HG02588 (cell line): ENCODE data around the gene CTCFL.
"Not testable (repeated sequence)": the region's sequence is repeated elsewhere in the genome, so short reads cannot be mapped to it uniquely, and the experiment has no call there.

Experiments used
- ATAC-seq: cut with Tn5 transposase; IDR thresholded peaks from one replicate; pipeline ENCODE4 v1.9.1; 2021; ENCODE audit warnings: mild to moderate bottlenecking, moderate library complexity; ENCODE audit not compliant: unreplicated experiment

CTCFL gene

DNA sequence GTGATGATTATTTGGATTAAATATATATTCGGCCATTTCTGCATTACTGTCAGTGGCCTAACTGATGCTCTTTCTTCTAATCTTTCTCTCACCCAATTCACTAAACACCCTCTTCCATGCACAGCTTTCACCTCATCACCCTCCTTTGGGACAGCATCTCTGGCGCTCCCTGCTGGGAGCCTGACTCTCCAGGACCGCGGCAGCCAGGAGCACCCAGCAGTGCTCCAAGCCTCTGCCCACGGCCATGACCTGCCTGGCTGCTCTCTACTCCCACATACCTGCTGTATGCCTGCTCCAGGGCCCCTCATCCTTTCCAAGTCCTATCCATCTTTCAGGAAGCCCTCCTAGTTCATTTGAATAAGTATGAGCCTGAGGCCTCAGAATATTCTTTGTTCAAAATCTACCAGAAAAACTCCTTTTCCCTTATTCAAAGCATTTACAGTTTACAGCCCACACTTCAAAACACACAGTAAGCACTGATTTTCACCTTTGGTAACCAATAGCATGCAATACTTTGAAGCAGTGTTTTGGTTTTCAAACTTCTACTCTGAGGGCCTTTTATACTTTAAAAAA lies 15.2 kb downstream of the CTCFL start:
- no peak for ATAC-seq

DNA sequence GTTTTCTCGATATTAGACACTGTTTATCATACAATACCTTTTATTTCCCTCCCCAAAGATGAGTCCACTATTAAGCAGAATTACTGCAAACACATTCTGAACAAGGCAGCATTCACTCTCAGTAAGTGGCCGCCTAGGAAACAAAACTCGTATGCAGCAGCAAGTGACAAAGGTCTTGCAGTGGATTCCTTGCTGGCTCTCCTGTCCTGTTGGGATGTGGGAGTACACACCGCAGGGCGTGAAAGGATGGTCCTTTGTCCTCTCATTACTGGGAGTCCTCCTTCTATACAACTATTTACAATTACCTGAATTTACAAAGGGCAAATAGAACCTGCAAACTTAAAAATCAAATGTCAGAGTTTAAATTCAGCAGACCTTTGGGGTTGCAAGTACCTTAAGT lies 16.1 kb downstream of the CTCFL start:
- no peak for ATAC-seq

DNA sequence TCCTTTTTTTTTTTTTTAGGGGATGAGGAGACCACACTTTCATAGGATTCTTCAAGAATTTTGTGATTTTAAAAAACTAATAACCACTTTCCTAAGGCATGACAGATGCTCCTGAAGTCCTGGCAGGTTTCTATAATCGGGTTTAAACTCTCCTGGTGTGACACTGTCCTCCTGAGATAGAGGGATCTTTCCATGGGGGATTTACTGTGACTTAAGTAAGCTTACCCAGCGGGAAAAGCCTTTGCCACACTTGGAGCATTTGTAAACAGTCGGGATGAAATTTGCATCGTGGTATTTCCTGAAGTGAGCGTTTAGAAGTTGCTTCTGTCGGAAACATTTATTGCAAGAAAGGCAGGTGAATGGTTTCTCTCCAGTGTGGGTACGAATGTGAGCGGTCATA lies 16.6 kb downstream of the CTCFL start:
- no peak for ATAC-seq

DNA sequence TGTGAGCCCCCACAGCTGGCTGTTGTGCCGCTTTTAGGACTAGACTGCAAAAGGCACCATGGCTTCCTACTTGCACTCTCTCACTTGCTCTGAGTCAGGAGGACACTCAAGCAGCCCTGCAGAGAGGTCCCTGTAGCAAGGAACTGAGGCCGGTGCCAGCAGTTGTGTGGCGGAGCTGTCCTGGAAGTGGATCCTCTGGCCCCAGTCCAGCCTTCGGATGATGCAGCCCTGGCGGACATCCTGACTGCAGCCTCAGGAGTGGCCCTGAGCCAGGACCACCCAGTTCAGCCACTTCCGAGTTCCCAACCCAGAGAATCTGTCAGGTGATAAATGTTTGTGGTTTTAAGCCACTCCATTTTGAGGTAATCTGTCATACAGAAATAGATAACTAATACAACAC lies 17.5 kb downstream of the CTCFL start:
- no peak for ATAC-seq

DNA sequence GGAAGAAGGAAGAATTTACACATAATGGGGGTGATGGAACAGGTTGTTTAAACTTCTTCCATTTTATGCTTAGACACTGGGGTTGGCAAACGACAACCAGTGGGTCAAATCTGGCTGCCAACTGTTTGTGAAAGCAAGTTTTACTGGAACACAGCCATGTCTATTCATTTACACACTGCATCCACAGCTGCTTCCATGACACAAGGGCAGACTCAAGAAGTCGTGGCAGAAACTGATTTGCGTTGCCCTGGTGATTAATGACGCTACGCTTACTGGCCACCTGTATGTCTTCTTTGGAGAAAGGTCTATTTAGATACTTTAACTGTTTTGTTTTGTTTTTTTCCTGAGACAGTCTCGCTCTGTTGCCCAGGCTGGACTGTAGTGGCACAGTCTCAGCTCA lies 19.0 kb downstream of the CTCFL start:
- no peak for ATAC-seq

DNA sequence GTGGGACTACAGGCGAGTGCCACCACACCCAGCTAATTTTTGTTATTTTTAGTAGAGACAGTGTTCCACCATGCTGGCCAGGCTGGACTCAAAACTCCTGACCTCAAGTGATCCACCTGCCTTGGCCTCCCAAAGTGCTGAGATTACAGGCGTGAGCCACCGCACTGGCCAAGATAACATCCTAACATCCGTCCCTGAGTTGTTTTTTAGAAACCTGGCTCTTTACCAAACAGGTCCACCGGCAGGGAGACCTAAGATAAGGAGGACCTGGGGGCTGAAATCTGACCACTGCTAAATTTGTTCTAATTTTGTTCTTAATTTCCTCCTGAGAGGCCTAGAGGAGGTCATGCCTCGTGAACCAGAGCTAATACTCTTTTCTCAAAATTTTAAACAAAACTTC lies 20.5 kb downstream of the CTCFL start:
- ATAC-seq = no peak

DNA sequence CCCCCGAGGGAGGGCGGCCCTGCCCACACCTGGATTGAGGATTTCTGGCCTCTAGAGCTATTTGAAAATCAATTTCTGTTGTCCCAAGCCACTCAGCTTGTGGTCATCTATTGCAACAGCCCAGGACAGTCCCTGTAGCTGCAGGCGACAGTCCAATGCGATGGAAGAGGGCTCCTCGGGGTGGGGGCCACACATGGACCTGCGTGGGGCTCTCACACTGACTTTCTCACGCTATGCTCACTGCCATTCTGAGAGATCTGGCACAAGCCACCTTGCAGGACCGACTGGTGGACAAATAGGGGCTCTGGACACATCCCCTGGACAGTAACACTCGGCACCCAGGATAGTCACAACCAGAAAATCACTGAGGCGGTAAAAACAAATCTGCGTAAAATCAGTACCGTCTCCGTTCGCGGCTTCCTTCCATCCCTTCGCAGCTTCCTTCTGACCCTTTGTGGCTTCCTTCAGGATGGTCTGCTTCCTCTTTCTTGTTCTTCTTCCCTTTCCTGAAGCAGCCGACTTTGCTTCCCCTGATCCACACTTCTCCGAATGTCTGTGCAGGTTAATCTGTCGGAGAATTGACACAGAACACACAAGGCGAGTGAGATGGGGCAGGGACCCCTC lies 21.8 kb downstream of the CTCFL start:
- ATAC-seq = no peak

DNA sequence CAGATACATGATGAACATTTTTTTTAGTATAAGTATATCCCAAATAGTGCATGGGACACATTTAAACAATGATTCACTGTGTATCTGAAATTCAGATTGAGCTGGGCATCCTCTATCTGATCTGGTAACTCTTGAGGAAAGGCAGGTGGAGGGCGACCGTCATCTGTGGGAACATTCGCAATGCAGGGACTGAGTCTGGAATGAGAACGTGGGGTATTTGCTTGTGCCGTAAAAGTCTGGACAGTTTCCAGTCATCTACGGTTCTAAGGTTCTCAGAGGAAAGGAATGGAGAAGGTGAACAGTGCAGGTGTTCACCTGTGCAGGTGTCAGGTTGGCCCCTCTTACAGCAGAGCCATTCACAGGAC lies 22.6 kb downstream of the CTCFL start:
- no peak for ATAC-seq

DNA sequence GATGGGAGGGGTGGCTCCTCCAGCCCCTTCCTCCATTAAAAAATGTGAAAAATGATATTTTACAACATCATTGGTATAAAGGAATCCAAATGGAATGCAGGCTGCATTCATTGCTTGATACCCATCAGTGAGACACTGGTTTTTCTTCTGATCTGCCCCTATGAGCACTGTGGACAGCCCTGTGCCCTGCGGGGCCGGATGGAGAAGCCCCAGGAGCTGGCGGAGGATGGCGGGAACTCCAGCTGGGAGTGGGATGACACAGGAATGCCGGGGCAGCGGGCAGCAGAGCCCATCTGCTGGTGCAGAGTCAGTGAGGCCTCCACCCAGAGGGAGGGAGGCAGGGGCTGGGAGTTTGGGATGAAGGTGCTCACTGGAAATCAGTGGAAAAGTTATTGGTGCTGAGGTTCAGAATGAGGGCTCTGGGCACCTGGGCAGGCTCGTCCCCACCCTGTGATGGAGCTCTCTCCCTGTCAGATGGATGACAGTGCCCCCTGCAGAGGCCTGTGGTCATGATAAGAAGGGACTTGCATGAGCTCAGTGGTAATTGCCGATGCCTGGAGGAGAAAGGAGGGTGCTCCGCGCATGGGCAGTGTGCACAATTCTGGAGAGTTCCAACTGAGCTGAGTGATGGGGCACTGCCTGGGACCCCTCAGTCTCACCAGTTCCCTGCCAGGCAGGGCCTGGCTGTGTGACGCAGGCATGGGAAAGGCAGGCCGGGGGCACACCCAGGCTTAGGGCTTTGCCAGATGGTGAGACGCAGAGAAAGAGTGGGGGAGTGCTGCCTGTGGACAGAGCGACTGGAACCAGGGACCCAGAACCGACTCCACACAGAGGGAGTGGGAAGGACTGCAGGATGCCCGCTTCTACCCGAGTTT lies 23.2 kb downstream of the CTCFL start:
- ATAC-seq = no peak

DNA sequence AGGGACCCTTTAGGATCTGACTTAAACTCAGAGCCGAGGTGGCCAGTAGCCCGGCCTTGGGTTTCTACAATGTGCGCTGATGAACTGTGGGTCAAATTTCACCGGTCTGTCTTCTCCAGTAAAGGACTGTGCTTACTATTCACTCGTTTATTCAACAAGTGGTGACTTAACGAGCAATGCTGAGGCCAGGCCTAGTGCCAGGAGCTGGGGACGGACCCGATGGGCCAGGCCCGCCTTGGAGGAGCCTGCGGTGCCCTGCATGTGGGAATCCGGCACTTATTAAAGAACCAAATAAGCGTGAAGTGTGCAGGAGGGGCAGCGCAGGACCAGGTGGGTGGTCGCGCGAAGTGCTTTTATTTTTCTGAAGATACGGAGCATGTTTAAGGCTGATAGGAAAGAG lies 24.0 kb downstream of the CTCFL start:
- ATAC-seq = no peak

DNA sequence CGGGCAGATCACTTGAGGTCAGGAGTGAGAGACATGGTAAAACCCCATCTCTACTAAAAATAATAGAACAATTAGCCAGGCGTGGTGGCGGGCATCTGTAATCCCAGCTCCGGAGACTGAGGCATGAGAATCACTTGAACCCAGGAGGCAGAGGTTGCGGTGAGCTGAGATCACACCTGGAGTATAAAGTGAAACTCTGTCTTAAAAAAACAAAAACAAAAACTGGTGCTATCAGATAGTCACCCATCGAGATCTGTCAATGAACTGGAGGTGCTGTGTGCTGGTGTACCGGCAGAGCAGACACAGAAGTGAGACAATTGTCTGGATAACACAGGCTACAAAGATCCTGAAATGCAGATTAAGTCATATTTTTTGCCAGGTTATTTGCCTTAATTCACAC lies 24.7 kb downstream of the CTCFL start:
- ATAC-seq = no peak

DNA sequence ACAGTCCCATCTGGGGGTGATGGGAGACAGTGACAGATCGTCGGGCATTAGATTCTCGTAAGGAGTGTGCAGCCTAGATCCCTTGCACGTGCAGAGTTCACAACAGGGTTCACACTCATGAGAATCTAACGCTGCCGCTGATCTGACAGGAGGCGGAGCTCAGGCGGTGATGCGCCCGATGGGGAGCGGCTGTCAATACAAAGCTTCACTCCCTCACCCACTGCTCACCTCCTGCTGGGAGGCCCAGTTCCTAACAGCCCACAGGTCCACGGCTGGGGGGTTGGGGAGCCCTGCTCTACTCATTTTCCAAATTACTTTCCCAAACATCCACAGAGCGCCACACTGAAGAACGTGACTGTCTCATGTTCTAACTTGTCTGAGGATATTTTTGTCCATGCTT lies 25.3 kb downstream of the CTCFL start:
- ATAC-seq = no peak

DNA sequence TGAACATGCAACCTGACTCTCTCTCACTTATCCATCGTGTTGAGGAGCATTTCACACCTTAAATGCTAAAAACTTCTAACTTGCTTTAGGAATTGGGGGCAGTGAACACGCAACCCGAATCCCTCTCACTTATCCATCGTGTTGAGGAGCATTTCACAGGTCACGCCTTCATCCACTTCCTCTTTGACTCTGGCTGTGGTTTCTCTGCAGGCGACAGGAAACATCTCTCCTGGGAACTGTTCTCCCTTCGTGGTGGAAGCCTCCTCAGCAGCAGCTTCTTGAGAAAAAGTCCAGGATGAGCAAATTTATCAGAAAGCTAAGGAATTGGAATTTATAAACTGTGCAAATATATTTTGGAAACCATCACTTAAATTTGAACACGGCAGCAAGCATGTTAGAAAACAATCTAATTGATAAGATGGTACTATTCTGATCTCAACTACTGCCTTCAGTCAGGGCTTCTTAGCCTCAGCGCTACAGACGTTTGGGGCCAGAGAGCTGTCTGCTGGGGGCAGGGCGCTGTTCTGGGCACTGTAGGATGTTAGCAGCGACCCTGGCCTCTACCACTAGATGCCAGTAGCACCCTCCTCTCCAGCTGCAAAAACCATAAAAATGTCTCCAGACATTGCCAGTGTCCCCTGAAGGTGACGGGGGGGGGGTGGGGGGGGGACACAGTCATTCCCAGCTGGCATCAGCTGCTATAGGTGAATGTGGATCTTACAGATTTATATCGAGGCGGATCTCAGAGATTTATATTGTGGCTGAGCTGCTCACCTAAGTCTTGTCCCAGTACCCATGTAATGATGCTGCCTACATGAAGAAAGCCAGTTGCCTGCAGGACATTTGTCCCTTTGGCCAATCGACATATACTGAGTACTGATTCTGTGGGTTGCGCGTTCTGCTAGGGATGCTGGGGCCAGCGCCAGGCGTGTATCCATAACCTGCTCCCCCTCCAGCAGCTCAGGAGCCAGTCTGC lies 26.2 kb downstream of the CTCFL start:
- no peak for ATAC-seq

DNA sequence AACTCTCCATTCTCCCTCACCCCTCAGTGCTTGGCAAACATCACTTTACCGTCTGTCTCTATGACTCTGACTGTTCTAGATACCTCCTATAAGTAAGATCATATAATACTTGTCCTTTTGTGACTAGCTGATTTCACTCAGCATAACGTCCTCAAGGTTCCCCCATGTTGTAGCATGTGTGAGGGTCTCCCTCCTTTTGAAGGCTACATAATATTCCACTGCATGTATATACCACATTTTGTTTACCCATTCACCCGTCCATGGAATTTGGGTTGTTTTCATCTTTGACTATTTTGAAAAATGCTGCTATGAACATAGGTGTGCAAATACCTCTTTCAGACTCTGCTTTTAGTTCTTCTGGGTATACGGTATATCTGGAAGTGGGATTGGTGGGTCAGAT lies 28.3 kb downstream of the CTCFL start:
- ATAC-seq = no peak

DNA sequence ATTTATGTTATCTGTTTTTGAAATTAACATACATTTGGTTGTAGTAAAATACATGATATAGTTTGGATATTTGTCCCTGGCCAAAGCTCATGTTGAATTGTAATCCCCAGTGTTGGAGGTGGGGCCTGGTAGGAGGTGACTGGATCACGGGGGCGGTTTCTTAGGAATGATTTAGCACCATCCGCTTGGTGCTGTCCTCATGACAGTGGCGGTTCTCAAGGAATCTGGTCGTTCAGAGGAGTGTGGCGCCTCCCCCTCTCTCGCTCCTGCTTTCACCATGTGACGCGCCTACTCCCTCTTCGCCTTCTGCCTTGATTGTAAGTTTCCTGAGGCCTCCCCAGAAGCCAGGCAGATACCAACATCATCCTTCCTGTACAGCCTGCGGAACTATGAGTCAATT lies 29.0 kb downstream of the CTCFL start:
- ATAC-seq = no peak

DNA sequence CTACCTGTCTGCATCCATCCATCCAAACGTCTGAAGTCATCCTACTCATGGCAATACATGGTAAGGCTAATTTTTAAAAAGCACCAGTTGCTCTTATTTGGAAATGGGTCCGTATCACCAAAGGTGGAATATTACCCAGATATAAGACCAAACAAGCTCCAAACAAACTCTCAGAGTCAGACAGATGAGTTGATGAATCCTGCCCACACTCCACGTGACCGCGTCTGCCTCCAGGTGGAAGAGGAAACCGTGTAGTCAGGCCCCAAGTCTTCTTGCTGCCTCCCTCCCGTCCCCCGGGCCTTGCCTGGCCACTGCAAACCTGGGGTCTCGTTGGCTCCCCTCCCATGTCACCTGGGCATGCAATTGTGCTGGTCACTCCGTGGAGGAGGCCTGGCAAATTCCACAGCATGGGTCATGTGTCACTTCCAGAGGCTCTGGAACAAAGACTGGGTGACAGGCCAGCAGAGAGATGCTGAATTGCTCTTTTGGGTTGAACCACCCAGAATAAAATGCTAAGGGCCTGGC lies 31.8 kb downstream of the CTCFL start:
- no peak for ATAC-seq

DNA sequence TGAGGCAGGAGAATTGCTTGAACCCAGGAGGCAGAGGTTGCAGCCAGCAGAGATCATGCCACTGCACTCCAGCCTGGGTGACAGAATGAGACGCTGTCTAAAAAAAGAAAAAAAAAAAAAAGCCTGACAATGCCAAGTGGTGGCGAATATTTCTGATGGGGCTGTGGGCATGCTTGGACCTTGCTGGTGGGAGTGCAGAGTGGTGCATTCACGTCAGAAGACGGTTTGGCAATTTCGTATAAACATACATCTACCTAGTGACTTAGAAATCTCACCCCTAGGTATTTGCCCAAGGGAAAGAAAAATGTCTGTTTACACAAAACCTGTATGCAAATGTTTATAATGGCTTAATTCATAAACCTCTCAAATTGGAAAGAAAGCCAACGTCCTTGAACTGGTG lies 33.6 kb downstream of the CTCFL start:
- ATAC-seq = no peak

DNA sequence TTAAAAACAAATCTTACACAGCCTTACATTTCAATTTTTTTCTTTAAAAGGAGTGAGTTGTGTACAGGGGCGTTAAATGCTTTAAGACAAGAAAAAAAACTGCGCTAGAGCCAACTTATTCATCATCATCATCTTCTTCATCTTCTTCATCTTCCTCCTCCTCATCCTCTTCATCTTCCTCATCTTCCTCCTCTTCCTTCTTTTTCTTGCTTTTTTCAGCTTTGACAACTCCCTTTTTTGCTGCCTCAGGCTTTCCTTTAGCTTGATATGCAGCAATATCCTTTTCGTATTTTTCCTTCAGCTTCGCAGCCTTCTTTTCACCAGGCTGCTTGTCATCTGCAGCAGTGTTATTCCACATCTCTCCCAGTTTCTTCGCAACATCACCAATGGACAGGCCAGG lies 36.7 kb downstream of the CTCFL start:
- ATAC-seq = not testable (repeated sequence)

DNA sequence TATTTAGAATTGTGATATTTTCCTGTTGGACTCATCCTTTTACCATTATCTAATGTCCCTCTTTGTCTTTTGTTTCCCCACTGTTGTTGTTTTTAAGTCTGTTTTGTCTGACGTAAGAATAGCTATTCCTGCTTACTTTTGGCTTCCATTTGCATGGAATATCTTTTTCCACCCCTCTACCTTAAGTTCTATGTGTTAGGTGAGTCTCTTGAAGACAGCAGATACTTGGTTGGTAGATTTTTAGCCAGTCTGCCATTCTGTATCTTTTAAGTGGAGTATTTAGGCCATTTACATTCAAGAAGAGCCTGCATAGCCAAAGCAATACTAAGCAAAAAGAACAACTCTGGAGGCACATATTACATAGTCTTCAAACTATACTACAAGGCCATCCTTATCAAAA lies 39.2 kb downstream of the CTCFL start:
- ATAC-seq = no peak

DNA sequence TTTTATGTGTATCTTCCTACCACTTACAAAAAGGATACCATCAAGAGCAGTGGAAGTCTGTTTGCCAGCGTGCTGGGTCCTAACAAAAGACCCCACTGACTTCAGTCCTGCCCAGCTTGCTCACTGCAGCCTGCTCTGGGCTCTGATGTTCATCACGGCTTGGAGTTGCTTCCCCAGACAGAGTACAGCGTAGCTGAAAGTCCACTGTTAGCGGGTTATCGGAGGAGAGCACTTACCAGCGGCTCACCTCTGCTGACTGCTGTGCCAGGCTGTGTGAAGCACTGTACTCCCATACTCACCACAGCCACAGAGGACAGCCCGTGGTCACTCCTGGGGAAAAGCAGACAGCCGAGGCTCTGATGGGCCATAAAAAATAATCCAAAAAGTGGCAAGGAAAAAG lies 40.2 kb downstream of the CTCFL start:
- no peak for ATAC-seq
